Heart right ventricle (tissue), 16 donors: ENCODE data around the gene GNG11. TPM values are rescaled to one million over a fixed set of nuclear protein-coding genes. Genes with fewer than 3 reads are reported as not detected.

Experiments
- ATAC-seq, 8 donors: fragments of 200-7000 bp; cut with Tn5 transposase; one replicate each; pipeline ENCODE4 v1.9.1; 2020; ENCODE audit warnings: mild to moderate bottlenecking in 8 of 8, moderate library complexity in 8 of 8, moderate number of reproducible peaks in 1 of 8
- DNase-seq, 2 donors: peaks; one replicate each; pipeline ENCODE4 v3.0.0-alpha.2; 2020
- H3K27ac ChIP-seq, 10 donors: fragments of 200-600 bp; sonication (generic) in 2 of 10; one replicate each; pipeline versions ENCODE4 v1.5.0 to v1.8.0; 2020 to 2022; ENCODE audit warnings: mild to moderate bottlenecking in 3 of 10
- H3K27me3 ChIP-seq, 7 donors: fragments of 200-600 bp; one replicate each; pipeline ENCODE4 v1.8.0; 2021 to 2022; ENCODE audit warnings: mild to moderate bottlenecking in 2 of 7
- H3K36me3 ChIP-seq, 9 donors: fragments of 200-600 bp; sonication (generic) in 1 of 9; one replicate each; pipeline versions ENCODE4 v1.5.0 to v1.8.0; 2020 to 2022; ENCODE audit warnings: mild to moderate bottlenecking in 2 of 9
- H3K4me1 ChIP-seq, 9 donors: fragments of 200-600 bp; sonication (generic) in 1 of 9; one replicate each; pipeline versions ENCODE4 v1.5.0 to v1.8.0; 2020 to 2022; ENCODE audit warnings: mild to moderate bottlenecking in 4 of 9
- H3K4me3 ChIP-seq, 10 donors: fragments of 200-600 bp; sonication (generic) in 2 of 10; one replicate each; pipeline versions ENCODE4 v1.5.0 to v1.8.0; 2020 to 2022; ENCODE audit warnings: mild to moderate bottlenecking in 7 of 10, moderate library complexity in 2 of 10
- H3K9me3 ChIP-seq, 11 donors: fragments of 200-600 bp in 10 of 11; sonication (generic) in 2 of 11; one replicate each; pipeline versions ENCODE4 v1.5.0 to v1.8.0; 2013 to 2022; ENCODE audit warnings: mild to moderate bottlenecking in 2 of 11, control low read depth in 1 of 11, moderate library complexity in 1 of 11
- CTCF ChIP-seq, 9 donors: fragments of 200-600 bp; sonication (generic) in 2 of 9; IDR thresholded peaks; one replicate each; pipeline versions ENCODE4 v1.5.0 to v1.8.0; 2021 to 2022; ENCODE audit warnings: antibody characterized with exemption in 9 of 9, mild to moderate bottlenecking in 5 of 9, moderate library complexity in 1 of 9
- WGBS, 2 donors: extraction: QIAGEN DNeasy Blood & Tissue Kit; methylation state at CpG; one replicate each; pipeline ENCODE4 v1.1.7; 2013; ENCODE audit warnings: inconsistent platforms in 1 of 2; 5-methylcytosine and 5-hydroxymethylcytosine counted together
- intact Hi-C, 10 donors: fragments of 100-400 bp; cut with DNase I; formaldehyde crosslinking; loops; one replicate each; pipeline versions ENCODE4 v1.11.1 to v1.14.2; 2022
- polyA plus RNA-seq, 2 donors: library from polyadenylated mRNA; stranded (reverse); fragments of 200-250 nt; gene quantifications; one replicate each; pipeline ENCODE4 v1.2.3, GENCODE V29; 2013
- total RNA-seq, 10 donors: library from RNA; stranded (reverse); fragmentation: NEBNext Ultra II Directional in 3 of 10; extraction: Animal tissue kit (Norgen Biotek cat#: 25700) in 3 of 10; gene quantifications; one replicate each; pipeline versions ENCODE4 v1.2.1 to v1.2.4, GENCODE V29; 2021 to 2023
- donor health status: Arrhythmogenic right ventricular cardiomyopathy.
- donor health status: ischemic (EF 13 %, LVEDD 7.1; RV severe dilation, severe dysfunction).
- donor health status: healthy with polysubstance abuse.
- donor health status: DM: no; HTN: yes; CAD: no.
- donor health status: DM: no; HTN: no; CAD: no.
- donor health status: ischemic (EF 25% LVEDD 6.9; RV normal size, moderate dysfunction).
- donor health status: ischemic (EF 25% LVEDD 5.7; RV mildly dilated, moderate dysfunction).
- donor health status: healthy.
- donor health status: DM: yes; HTN: yes; CAD: no.
- donor health status: Ischemic cardiomyopathy.
- donor health status: ischemic (EF 35%, LVEDD 5.7; RV mildly dilated, moderate dysfunction).
- donor health status: nonischemic (EF 11% LVEDD 7.7; RV severe dilation, severe dysfunction).
- donor health status: DM: yes; HTN: yes; CAD: no.
- donor health status: PGD.
- donor health status: ischemic (EF 29% LVEDD 5.4; RV normal size, mild dysfunction).
- donor health status: nonischemic (EF 23%, LVEDD 6.1; RV moderate dilation, normal function).

GNG11 gene
- total and polyA plus RNA-seq, 12 donors = 10.6 to 52.7 (median 16.4) TPM

GRCh38 chr7:93882468-93882867, 39.1 kb upstream of the GNG11 start:
- ATAC-seq = no peak
- intact Hi-C loops = loop anchor here in 1 of 10 donors (2.0 kb wide), 1 partner anchor 340 kb away; no protein-coding TSS in a partner anchor

GRCh38 chr7:93883078-93883916, 38.2 kb upstream of the GNG11 start:
- ATAC-seq (no peak), DNase-seq (no peak)
- intact Hi-C loops = loop anchor here in 1 of 10 donors (2.0 kb wide), 1 partner anchor 340 kb away; no protein-coding TSS in a partner anchor
- 85 to 90% methylated on average over 3 of the region's 3 CpGs for WGBS, 2 donors
- H3K27me3 ChIP-seq = no peaks in the 10 kb centered on the region
- peak in 4 of 9 donors; percentile 21 to 49 (median 34) for TF ChIP-seq CTCF (IDR thresholded peaks at IDR 0.05)
- H3K4me1 ChIP-seq = no peaks in the 10 kb centered on the region
- no peak overlapping the region for H3K27ac ChIP-seq
- no peaks in the 10 kb centered on the region for H3K36me3 ChIP-seq
- no peak overlapping the region for H3K4me3 ChIP-seq
- peaks cover 0 to 20% (median 12%) of the 10 kb centered on the region in 11 donors for H3K9me3 ChIP-seq

More at GRCh38 chr7:93882468-93882867, 39.1 kb upstream of the GNG11 start:
- no peaks in the 10 kb centered on the region for H3K4me1 ChIP-seq
- no peak for TF ChIP-seq CTCF (IDR thresholded peaks at IDR 0.05)
- H3K27me3 ChIP-seq = no peaks in the 10 kb centered on the region
- no peak overlapping the region for H3K4me3 ChIP-seq
- H3K9me3 ChIP-seq = peaks cover 0 to 22% (median 12%) of the 10 kb centered on the region in 11 donors
- no peak overlapping the region for H3K27ac ChIP-seq
- no peak for DNase-seq
- H3K36me3 ChIP-seq = no peaks in the 10 kb centered on the region

- ATAC-seq (no peak), DNase-seq (no peak)
- H3K27ac ChIP-seq = no peak overlapping the region
- peaks cover 0 to 2% (median 0%) of the 10 kb centered on the region in 7 donors for H3K27me3 ChIP-seq
- no peaks in the 10 kb centered on the region for H3K36me3 ChIP-seq
- H3K4me1 ChIP-seq = no peaks in the 10 kb centered on the region
- intact Hi-C loops = loop anchor here in 1 of 10 donors (2.0 kb wide), 1 partner anchor 339 kb away; no protein-coding TSS in a partner anchor
- no peak for TF ChIP-seq CTCF (IDR thresholded peaks at IDR 0.05)
- peaks cover 0 to 16% (median 11%) of the 10 kb centered on the region in 11 donors for H3K9me3 ChIP-seq
- no peak overlapping the region for H3K4me3 ChIP-seq
Measured at GRCh38 chr7:93883917-93884345, 37.6 kb upstream of the GNG11 start.

- no peak for TF ChIP-seq CTCF (IDR thresholded peaks at IDR 0.05)
- H3K36me3 ChIP-seq = no peaks in the 10 kb centered on the region
- peaks cover 0 to 8% (median 0%) of the 10 kb centered on the region in 7 donors for H3K27me3 ChIP-seq
- 84 to 90% methylated on average over 1 of the region's 1 CpG for WGBS, 2 donors
- DNase-seq (no peak), ATAC-seq (no peak)
- H3K27ac ChIP-seq = no peak overlapping the region
- intact Hi-C loops = no loop called here
- peaks cover 0 to 10% (median 5%) of the 10 kb centered on the region in 11 donors for H3K9me3 ChIP-seq
- H3K4me1 ChIP-seq = no peaks in the 10 kb centered on the region
- H3K4me3 ChIP-seq = no peak overlapping the region
Measured at GRCh38 chr7:93884541-93884940, 37.0 kb upstream of the GNG11 start.
